ENCODE measurements around the gene THRB. TPM values are rescaled to one million over a fixed set of nuclear protein-coding genes. Genes with fewer than 3 reads are reported as not detected.

Gene THRB
- total RNA-seq, 1 experiment from 2014 or later: 9.7 TPM

GRCh38 chr3:24518990-24519367 is 24.3 kb upstream of the THRB start:
- no peak for DNase-seq
- Histone ChIP-seq H3K9me2 (ENCODE audit: insufficient read depth) (no peaks in the 10 kb centered on the region), H4K20me1 (ENCODE audit: insufficient read depth) (no peaks in the 10 kb centered on the region), H3K4me3 (no peak overlapping the region), H3K4me2 (no peak overlapping the region), H3K27me3 (ENCODE audit: insufficient read depth, low read depth) (no peaks in the 10 kb centered on the region), H3K4me1 (replicated peaks; ENCODE audit: insufficient read depth) (peaks cover 24% of the 10 kb centered on the region), H3K27ac (no peak overlapping the region), H3K9me3 (ENCODE audit: insufficient read depth, low read depth) (no peaks in the 10 kb centered on the region), H3K36me3 (ENCODE audit: low read depth) (no peaks in the 10 kb centered on the region), H3F3A (ENCODE audit: insufficient read depth, low read depth) (peaks cover 4% of the 10 kb centered on the region; the same call in 1 of the 2 replicates), H2AFZ (no peak overlapping the region), H3K79me2 (ENCODE audit: low read depth) (no peaks in the 10 kb centered on the region)
- no TSS peak for BruUV-seq (replicated peaks)
- no peak for TF ChIP-seq CTCF (conservative IDR thresholded peaks at IDR 0.05)
- TF ChIP-seq EZH2 (IDR thresholded peaks at IDR 0.05; ENCODE audit: low read depth): no peak
- ChIA-PET POLR2A (ENCODE audit: unreplicated experiment) (no interaction called here), CTCF (no interaction called here)
- intact Hi-C loops (cut with micrococcal nuclease; ENCODE audit: unreplicated experiment): no loop called here

GRCh38 chr3:24514119-24514518 is 19.5 kb upstream of the THRB start:
- TF ChIP-seq EZH2 (IDR thresholded peaks at IDR 0.05; ENCODE audit: low read depth) (no peak), CTCF (conservative IDR thresholded peaks at IDR 0.05) (no peak)
- H2AFZ ChIP-seq: no peak overlapping the region
- H3K27me3 ChIP-seq (ENCODE audit: insufficient read depth, low read depth): no peaks in the 10 kb centered on the region
- no TSS peak for BruUV-seq (replicated peaks)
- CTCF ChIA-PET: no interaction called here
- H3F3A ChIP-seq (ENCODE audit: insufficient read depth, low read depth): no peaks in the 10 kb centered on the region
- H3K27ac ChIP-seq: no peak overlapping the region
- H3K9me2 ChIP-seq (ENCODE audit: insufficient read depth): no peaks in the 10 kb centered on the region
- no peaks in the 10 kb centered on the region for H3K79me2 ChIP-seq (ENCODE audit: low read depth)
- H3K4me2 ChIP-seq: no peak overlapping the region
- H3K4me1 ChIP-seq (replicated peaks; ENCODE audit: insufficient read depth): no peaks in the 10 kb centered on the region
- H3K4me3 ChIP-seq: no peak overlapping the region
- POLR2A ChIA-PET (ENCODE audit: unreplicated experiment): interaction anchor here (0.6 kb wide), 2 partner anchors 616 to 1503 kb away, joined by 3 to 8 read pairs; no protein-coding TSS in a partner anchor
- DNase-seq: no peak
- 0 out of 2 replicates have a peak, but pooled peaks cover 3% of the 10 kb centered on the region for H3K9me3 ChIP-seq (ENCODE audit: insufficient read depth, low read depth)
- H4K20me1 ChIP-seq (ENCODE audit: insufficient read depth): no peaks in the 10 kb centered on the region
- intact Hi-C loops (cut with micrococcal nuclease; ENCODE audit: unreplicated experiment): no loop called here
- no peaks in the 10 kb centered on the region for H3K36me3 ChIP-seq (ENCODE audit: low read depth)

DNA sequence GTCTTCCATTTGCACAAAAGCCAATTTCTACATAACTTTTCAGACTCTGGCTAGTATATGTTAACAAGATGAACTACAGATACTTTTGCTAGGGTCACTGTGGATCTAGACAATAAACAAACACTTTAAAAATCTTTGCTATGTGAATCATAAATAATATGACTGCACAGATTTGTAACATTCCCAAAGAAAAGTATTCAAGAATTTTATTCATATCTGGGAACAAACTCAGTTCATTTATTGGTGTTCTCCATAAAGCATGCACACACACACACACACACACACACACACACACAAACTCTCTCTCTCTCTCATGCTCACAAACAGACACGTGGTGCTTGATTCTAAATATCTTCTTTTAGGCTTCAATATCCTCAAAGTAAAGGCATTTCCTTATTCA is 18.8 kb upstream of the THRB start:
- intact Hi-C loops (cut with micrococcal nuclease; ENCODE audit: unreplicated experiment): no loop called here
- Histone ChIP-seq H3K79me2 (ENCODE audit: low read depth) (no peaks in the 10 kb centered on the region), H4K20me1 (ENCODE audit: insufficient read depth) (no peaks in the 10 kb centered on the region), H3K9me3 (ENCODE audit: insufficient read depth, low read depth) (peaks cover 6% of the 10 kb centered on the region; the same call in 1 of the 2 replicates), H3K27me3 (ENCODE audit: insufficient read depth, low read depth) (no peaks in the 10 kb centered on the region), H3F3A (ENCODE audit: insufficient read depth, low read depth) (no peaks in the 10 kb centered on the region), H3K36me3 (ENCODE audit: low read depth) (no peaks in the 10 kb centered on the region), H3K4me1 (replicated peaks; ENCODE audit: insufficient read depth) (peaks cover 5% of the 10 kb centered on the region), H3K4me3 (no peak overlapping the region), H3K27ac (no peak overlapping the region), H3K4me2 (no peak overlapping the region), H2AFZ (no peak overlapping the region), H3K9me2 (ENCODE audit: insufficient read depth) (no peaks in the 10 kb centered on the region)
- no TSS peak for BruUV-seq (replicated peaks)
- ChIA-PET CTCF (no interaction called here), POLR2A (ENCODE audit: unreplicated experiment) (interaction anchor here (0.6 kb wide), 1 partner anchor 615 kb away, joined by 8 read pairs; no protein-coding TSS in a partner anchor)
- no peak for DNase-seq
- TF ChIP-seq CTCF (conservative IDR thresholded peaks at IDR 0.05): no peak
- TF ChIP-seq EZH2 (IDR thresholded peaks at IDR 0.05; ENCODE audit: low read depth): no peak
